ENCODE results near the gene USF1.
A peak's percentile ranks its signal among the peaks of the same experiment; 100 is the strongest.
"Not testable (repeated sequence)": the region's sequence is repeated elsewhere in the genome, so short reads cannot be mapped to it uniquely, and the experiment has no call there.

Gene USF1

GRCh38 chr1:161018631-161018930 lies 27.2 kb downstream of the USF1 start:
- DNase-seq = no peak

- DNase-seq = no peak
Observed at GRCh38 chr1:161017756-161018630, 27.8 kb downstream of the USF1 start.

GRCh38 chr1:161017181-161017580 lies 28.6 kb downstream of the USF1 start:
- DNase-seq = not testable (repeated sequence)

GRCh38 chr1:161016683-161017082 lies 29.1 kb downstream of the USF1 start:
- not testable (repeated sequence) for DNase-seq

GRCh38 chr1:161013488-161014230 lies 32.1 kb downstream of the USF1 start:
- peak; percentile 48 for DNase-seq

GRCh38 chr1:161013131-161013487 lies 32.7 kb downstream of the USF1 start:
- DNase-seq = no peak

- DNase-seq = no peak
Observed at GRCh38 chr1:161012420-161012819, 33.4 kb downstream of the USF1 start.

- no peak for DNase-seq
Observed at GRCh38 chr1:161009602-161010211, 36.1 kb downstream of the USF1 start.

GRCh38 chr1:161008869-161009510 lies 36.8 kb downstream of the USF1 start:
- no peak for DNase-seq

- DNase-seq = no peak
Observed at GRCh38 chr1:161007369-161007768, 38.4 kb downstream of the USF1 start.

- no peak for DNase-seq
Observed at GRCh38 chr1:161006563-161006962, 39.2 kb downstream of the USF1 start.

GRCh38 chr1:161001525-161001924 lies 44.3 kb downstream of the USF1 start:
- DNase-seq = no peak

- DNase-seq = no peak
Observed at GRCh38 chr1:161000736-161001480, 44.9 kb downstream of the USF1 start.

- no peak for DNase-seq
Observed at GRCh38 chr1:160999376-160999775, 46.4 kb downstream of the USF1 start.

- DNase-seq = peak; percentile 20
Observed at GRCh38 chr1:160997323-160998038, 48.3 kb downstream of the USF1 start.

- DNase-seq = no peak
Observed at GRCh38 chr1:160996178-160996577, 49.6 kb downstream of the USF1 start.

GRCh38 chr1:160993544-160994193 lies 52.1 kb downstream of the USF1 start:
- no peak for DNase-seq

- DNase-seq = not testable (repeated sequence)
Observed at GRCh38 chr1:160992036-160992435, 53.7 kb downstream of the USF1 start.
